ENCODE measurements around the gene C22orf39. TPM values are rescaled to one million over a fixed set of nuclear protein-coding genes. Genes with fewer than 3 reads are reported as not detected.

Gene C22orf39
- total RNA-seq, 1 donor from 2014 or later, result 42.3 TPM

- no peak overlapping the region for H3K4me3 ChIP-seq (ENCODE audit: low read depth, low read length)
- TF ChIP-seq CTCF (IDR thresholded peaks at IDR 0.05; ENCODE audit: insufficient read depth, low read length, poor library complexity, severe bottlenecking), result no peak
- no peaks in the 10 kb centered on the region for H3K27me3 ChIP-seq (ENCODE audit: control insufficient read depth, insufficient read depth, low read length)
- H3K36me3 ChIP-seq (ENCODE audit: control insufficient read depth, insufficient read depth, low read length), result peaks cover 3% of the 10 kb centered on the region
- DNase-seq (ENCODE audit: low read depth), result no peak
Observed at GRCh38 chr22:19404676-19405075, 42.8 kb downstream of the C22orf39 start.

GRCh38 chr22:19402642-19403191 is 44.8 kb downstream of the C22orf39 start:
- peaks cover 2% of the 10 kb centered on the region for H3K36me3 ChIP-seq (ENCODE audit: control insufficient read depth, insufficient read depth, low read length)
- TF ChIP-seq CTCF (IDR thresholded peaks at IDR 0.05; ENCODE audit: insufficient read depth, low read length, poor library complexity, severe bottlenecking), result no peak
- no peaks in the 10 kb centered on the region for H3K27me3 ChIP-seq (ENCODE audit: control insufficient read depth, insufficient read depth, low read length)
- H3K4me3 ChIP-seq (ENCODE audit: low read depth, low read length), result no peak overlapping the region
- no peak for DNase-seq (ENCODE audit: low read depth)

DNA sequence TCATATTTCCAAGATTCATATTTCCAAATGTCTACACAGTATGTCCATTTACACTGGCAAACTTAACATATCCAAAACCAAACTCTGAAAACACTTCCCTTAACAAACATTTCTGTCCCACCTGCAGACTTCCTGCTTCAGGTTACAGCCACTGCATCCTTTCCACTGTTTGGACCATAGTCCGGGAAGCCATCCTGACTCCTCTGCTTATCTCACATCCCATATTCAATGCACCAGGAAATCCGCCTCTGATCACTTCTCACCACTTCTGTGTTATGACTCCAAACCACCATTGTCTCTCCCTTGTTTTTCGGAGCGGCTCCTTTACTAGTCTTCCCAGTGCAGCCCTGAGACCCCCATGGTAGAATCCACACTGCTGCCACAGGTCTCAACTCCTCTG is 46.0 kb downstream of the C22orf39 start:
- no peak overlapping the region for H3K4me3 ChIP-seq (ENCODE audit: low read depth, low read length)
- no peak for DNase-seq (ENCODE audit: low read depth)
- peaks cover 2% of the 10 kb centered on the region for H3K36me3 ChIP-seq (ENCODE audit: control insufficient read depth, insufficient read depth, low read length)
- no peaks in the 10 kb centered on the region for H3K27me3 ChIP-seq (ENCODE audit: control insufficient read depth, insufficient read depth, low read length)
- no peak for TF ChIP-seq CTCF (IDR thresholded peaks at IDR 0.05; ENCODE audit: insufficient read depth, low read length, poor library complexity, severe bottlenecking)

DNA sequence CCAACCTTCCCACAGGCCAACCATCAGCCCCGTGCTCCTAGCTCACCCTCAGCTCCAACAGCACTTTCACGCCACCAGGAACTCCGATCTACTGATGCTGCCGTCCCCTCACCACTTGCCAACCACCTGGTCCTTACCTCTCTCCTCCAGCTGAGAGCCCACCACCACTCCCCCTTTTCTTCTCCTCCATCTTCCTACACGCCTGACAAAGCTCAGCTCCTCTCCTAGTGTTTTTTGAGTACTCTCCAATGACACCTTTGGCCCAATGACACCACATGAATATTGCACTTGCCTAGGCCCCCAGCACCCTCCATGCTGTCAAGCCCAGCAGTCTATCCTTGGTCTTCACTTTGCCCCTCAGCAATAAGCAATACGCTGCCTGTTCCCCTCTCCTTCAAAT is 46.6 kb downstream of the C22orf39 start:
- no peak for DNase-seq (ENCODE audit: low read depth)
- H3K4me3 ChIP-seq (ENCODE audit: low read depth, low read length), result no peak overlapping the region
- no peak for TF ChIP-seq CTCF (IDR thresholded peaks at IDR 0.05; ENCODE audit: insufficient read depth, low read length, poor library complexity, severe bottlenecking)
- H3K27me3 ChIP-seq (ENCODE audit: control insufficient read depth, insufficient read depth, low read length), result no peaks in the 10 kb centered on the region
- H3K36me3 ChIP-seq (ENCODE audit: control insufficient read depth, insufficient read depth, low read length), result peaks cover 2% of the 10 kb centered on the region

DNA sequence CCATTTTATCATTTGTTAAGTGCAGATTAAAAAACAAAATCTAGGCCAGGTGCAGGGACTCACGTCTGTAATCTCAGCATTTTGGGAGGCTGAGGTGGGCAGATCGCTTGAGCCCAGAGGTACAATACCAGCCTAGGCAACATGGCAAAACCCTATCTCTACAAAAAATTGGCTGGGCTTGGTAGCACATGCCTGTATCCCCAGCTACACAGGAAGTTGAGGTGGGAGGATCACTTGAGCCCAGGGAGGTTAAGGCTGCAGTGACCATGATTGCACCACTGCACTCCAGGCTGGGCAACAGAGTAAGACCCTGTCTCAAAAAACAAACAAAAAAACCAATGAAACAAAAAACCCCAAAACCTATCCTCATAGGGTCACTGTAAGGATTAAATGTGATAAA is 48.9 kb downstream of the C22orf39 start:
- Histone ChIP-seq H3K27me3 (ENCODE audit: control insufficient read depth, insufficient read depth, low read length) (no peaks in the 10 kb centered on the region), H3K4me3 (ENCODE audit: low read depth, low read length) (no peak overlapping the region), H3K36me3 (ENCODE audit: control insufficient read depth, insufficient read depth, low read length) (peaks cover 2% of the 10 kb centered on the region)
- no peak for TF ChIP-seq CTCF (IDR thresholded peaks at IDR 0.05; ENCODE audit: insufficient read depth, low read length, poor library complexity, severe bottlenecking)
- no peak for DNase-seq (ENCODE audit: low read depth)

DNA sequence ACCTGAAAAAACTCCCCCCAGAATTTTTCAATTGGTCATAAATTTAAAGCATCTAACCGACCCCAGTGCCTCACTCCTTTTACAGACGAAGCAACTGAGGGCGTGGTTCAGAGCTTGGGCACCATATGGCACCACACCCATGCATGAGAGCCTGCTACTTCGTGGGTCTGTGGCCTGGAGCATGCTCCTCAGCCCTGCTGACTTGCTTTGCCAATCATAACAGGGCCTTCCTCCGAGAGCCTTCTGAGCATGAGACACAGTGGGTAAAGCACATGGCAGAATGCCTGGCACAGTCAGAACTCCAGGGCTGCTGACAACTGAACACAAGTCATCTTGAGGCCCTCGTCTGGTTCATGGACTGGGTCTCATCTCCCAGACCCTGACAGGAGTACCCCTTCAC is 49.3 kb downstream of the C22orf39 start:
- no peak for TF ChIP-seq CTCF (IDR thresholded peaks at IDR 0.05; ENCODE audit: insufficient read depth, low read length, poor library complexity, severe bottlenecking)
- Histone ChIP-seq H3K4me3 (ENCODE audit: low read depth, low read length) (no peak overlapping the region), H3K27me3 (ENCODE audit: control insufficient read depth, insufficient read depth, low read length) (no peaks in the 10 kb centered on the region), H3K36me3 (ENCODE audit: control insufficient read depth, insufficient read depth, low read length) (peaks cover 2% of the 10 kb centered on the region)
- no peak for DNase-seq (ENCODE audit: low read depth)
